Prostate gland (tissue), 2 donors: Measurements from ENCODE around the gene KCTD6. TPM values are rescaled to one million over a fixed set of nuclear protein-coding genes. Genes with fewer than 3 reads are reported as not detected.

ENCODE experiments used
- DNase-seq: peaks from one replicate; pipeline ENCODE4 v3.0.0-alpha.2; 2019; ENCODE audit warnings: low spot score
- H3K27ac ChIP-seq, 2 donors: fragments of 200-600 bp; sonication (generic); 2 replicates each; pipeline ENCODE4 v1.5.1; 2017 to 2019
- H3K27me3 ChIP-seq: fragments of 200-600 bp; sonication (generic); replicated peaks from 2 replicates; pipeline ENCODE4 v1.5.1; 2019; ENCODE audit not compliant: insufficient read depth
- H3K36me3 ChIP-seq, 2 donors: fragments of 200-600 bp; sonication (generic); 1 replicate in 1 of 2; 2 replicates in 1 of 2; pipeline versions ENCODE4 v1.5.1 to v1.8.1; 2017 to 2019
- H3K4me1 ChIP-seq: fragments of 200-600 bp; sonication (generic); replicated peaks from 2 replicates; pipeline ENCODE4 v1.5.1; 2019
- H3K4me3 ChIP-seq, 2 donors: fragments of 200-600 bp; sonication (generic); 2 replicates each; pipeline ENCODE4 v1.5.1; 2017 to 2019
- H3K9me3 ChIP-seq: fragments of 200-600 bp; sonication (generic); 2 replicates; pipeline ENCODE4 v1.5.1; 2017
- CTCF ChIP-seq, 4 experiments: fragments of 200-600 bp in 2 of 4; fragments of 450-650 bp in 2 of 4; sonication (generic) in 2 of 4; IDR thresholded peaks; 1 replicate in 3 of 4; 2 replicates in 1 of 4; pipeline ENCODE4 v1.5.1; 2016 to 2019; ENCODE audit warnings: antibody characterized with exemption in 4 of 4, mild to moderate bottlenecking in 2 of 4, moderate library complexity in 2 of 4
- POLR2A ChIP-seq: fragments of 450-650 bp; IDR thresholded peaks from one replicate; pipeline ENCODE4 v1.6.1; 2016; ENCODE audit warnings: antibody characterized with exemption, mild to moderate bottlenecking
- POLR2AphosphoS5 ChIP-seq: sonication (generic); formaldehyde crosslinking; IDR thresholded peaks from one replicate; pipeline ENCODE4 v1.6.1; 2017; ENCODE audit warnings: antibody characterized with exemption
- WGBS: methylation state at CpG from one replicate; pipeline ENCODE4 v1.1.5; 2018; 5-methylcytosine and 5-hydroxymethylcytosine counted together
- intact Hi-C: fragments of 100-400 bp; cut with DNase I; formaldehyde crosslinking; loops from one replicate; pipeline ENCODE4 v1.14.2; 2022
- total RNA-seq, 2 donors: library from RNA; depleted of rRNA; stranded (reverse); fragments of >200 nt; gene quantifications; one replicate each; pipeline ENCODE4 v1.1.0, GENCODE V29; 2016

KCTD6 gene
- total RNA-seq, 2 donors from 2014 or later: 7.2 to 14.9 TPM

- H3K4me3 ChIP-seq: no peak overlapping the region
- intact Hi-C loops: loop anchor here (5.0 kb wide), 2 partner anchors 37 to 107 kb away; partner anchors contain the start of gene KCTD6
- 71% methylated on average over 15 of the region's 15 CpGs for WGBS
- no peaks in the 10 kb centered on the region for H3K27me3 ChIP-seq
- no peak overlapping the region for H3K27ac ChIP-seq
- DNase-seq: no peak
- peaks cover 0 to 4% of the 10 kb centered on the region in 2 donors for H3K36me3 ChIP-seq
- no peak for TF ChIP-seq POLR2A
- no peak for TF ChIP-seq POLR2AphosphoS5
- TF ChIP-seq CTCF (IDR thresholded peaks at IDR 0.05): no peak
- H3K4me1 ChIP-seq: no peaks in the 10 kb centered on the region
- no peaks in the 10 kb centered on the region for H3K9me3 ChIP-seq
Measured at GRCh38 chr3:58529516-58530353, 37.8 kb downstream of the KCTD6 start.

- no peak overlapping the region for H3K4me3 ChIP-seq
- H3K27ac ChIP-seq: no peak overlapping the region
- no peaks in the 10 kb centered on the region for H3K4me1 ChIP-seq
- no peaks in the 10 kb centered on the region for H3K9me3 ChIP-seq
- no peak for TF ChIP-seq CTCF (IDR thresholded peaks at IDR 0.05)
- TF ChIP-seq POLR2A: no peak
- TF ChIP-seq POLR2AphosphoS5: no peak
- no peaks in the 10 kb centered on the region for H3K27me3 ChIP-seq
- intact Hi-C loops: loop anchor here (5.0 kb wide), 2 partner anchors 38 to 108 kb away; partner anchors contain the start of gene KCTD6
- DNase-seq: no peak
- H3K36me3 ChIP-seq: peaks cover 0 to 4% of the 10 kb centered on the region in 2 donors
- 95% methylated on average over 18 of the region's 18 CpGs for WGBS
Measured at GRCh38 chr3:58530354-58530865, 38.5 kb downstream of the KCTD6 start.

GRCh38 chr3:58531555-58531954 lies 39.7 kb downstream of the KCTD6 start:
- no peak overlapping the region for H3K4me3 ChIP-seq
- no peak for TF ChIP-seq POLR2AphosphoS5
- no peak for TF ChIP-seq CTCF (IDR thresholded peaks at IDR 0.05)
- no peak for TF ChIP-seq POLR2A
- no peaks in the 10 kb centered on the region for H3K27me3 ChIP-seq
- H3K4me1 ChIP-seq: no peaks in the 10 kb centered on the region
- intact Hi-C loops: loop anchor here (5.0 kb wide), 2 partner anchors 39 to 109 kb away; partner anchors contain the start of gene KCTD6
- no peaks in the 10 kb centered on the region for H3K9me3 ChIP-seq
- peaks cover 0 to 4% of the 10 kb centered on the region in 2 donors for H3K36me3 ChIP-seq
- WGBS: 95% methylated on average over 3 of the region's 7 CpGs
- no peak overlapping the region for H3K27ac ChIP-seq
- DNase-seq: no peak

GRCh38 chr3:58531956-58532355 lies 40.1 kb downstream of the KCTD6 start:
- H3K4me1 ChIP-seq: no peaks in the 10 kb centered on the region
- 86% methylated on average over 2 of the region's 2 CpGs for WGBS
- TF ChIP-seq POLR2A: no peak
- TF ChIP-seq CTCF (IDR thresholded peaks at IDR 0.05): no peak
- no peaks in the 10 kb centered on the region for H3K9me3 ChIP-seq
- H3K27ac ChIP-seq: no peak overlapping the region
- no peak overlapping the region for H3K4me3 ChIP-seq
- H3K36me3 ChIP-seq: peaks cover 0 to 4% of the 10 kb centered on the region in 2 donors
- H3K27me3 ChIP-seq: no peaks in the 10 kb centered on the region
- intact Hi-C loops: loop anchor here (5.0 kb wide), 2 partner anchors 40 to 110 kb away; partner anchors contain the start of gene KCTD6
- DNase-seq: no peak
